Measurements from ENCODE around the gene CSF2. TPM values are rescaled to one million over a fixed set of nuclear protein-coding genes. Genes with fewer than 3 reads are reported as not detected.

Gene CSF2
- total and polyA plus RNA-seq, 2 donors (not counting 1 experiment from before 2014, with no cell fraction given) = not detected

DNA sequence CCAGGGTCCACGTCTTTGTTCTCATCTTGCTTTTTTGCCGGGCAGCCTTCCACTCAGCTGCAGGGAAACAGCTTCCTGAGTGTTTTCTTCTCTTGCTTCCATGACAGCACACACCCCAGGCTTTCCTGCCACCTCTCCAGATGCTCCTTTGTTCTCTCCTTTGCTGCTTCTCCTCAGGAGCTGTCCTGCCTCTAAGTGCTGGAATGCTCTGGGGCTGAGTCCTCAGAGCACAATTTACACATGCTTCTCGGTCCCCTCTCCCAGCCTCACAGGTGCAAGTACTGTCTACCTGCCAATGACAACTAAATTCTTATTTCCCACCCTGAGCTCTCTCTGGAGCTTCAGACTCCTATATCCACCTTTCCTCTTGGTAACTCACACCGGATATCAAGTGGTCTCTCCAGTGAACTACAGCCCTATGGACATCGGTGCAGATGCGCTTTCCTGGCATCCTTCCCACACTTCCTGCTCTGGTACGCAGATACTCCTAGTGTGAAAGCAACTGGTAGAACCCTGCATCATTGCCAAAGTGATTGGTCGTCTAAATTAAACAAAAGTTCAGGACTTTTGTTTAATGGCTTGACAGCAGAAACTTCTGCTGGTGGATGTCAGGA is 48.7 kb upstream of the CSF2 start:
- H3K9me3 Mint-ChIP-seq (ENCODE audit: insufficient read depth) = no peaks in the 10 kb centered on the region
- intact Hi-C loops (cut with micrococcal nuclease) = no loop called here
- Histone ChIP-seq H3K79me2 (ENCODE audit: control insufficient read depth, insufficient read depth, low read length) (no peaks in the 10 kb centered on the region), H3K36me3 (replicated peaks in 1 of 2; ENCODE audit: control extremely low read depth in 1 of 2, control insufficient read depth in 1 of 2, extremely low read depth in 1 of 2, insufficient read depth in 2 of 2, low read length in 1 of 2) (no peaks in the 10 kb centered on the region), H3K4me3 (ENCODE audit: control extremely low read depth in 1 of 5, extremely low read depth in 1 of 5, insufficient read depth in 1 of 5, low read depth in 2 of 5, low read length in 4 of 5) (no peak overlapping the region), H3K4me2 (replicated peaks; ENCODE audit: low read depth, low read length, poor library complexity, severe bottlenecking) (no peak overlapping the region), H3K9ac (ENCODE audit: low read length) (no peak overlapping the region), H4K20me1 (ENCODE audit: control insufficient read depth, insufficient read depth, low read length, poor library complexity, severe bottlenecking) (no peaks in the 10 kb centered on the region), H3K9me3 (ENCODE audit: control extremely low read depth in 1 of 3, control insufficient read depth in 2 of 3, insufficient read depth in 1 of 3, low read length in 2 of 3) (peaks cover 0 to 3% (median 0%) of the 10 kb centered on the region in 3 donors), H3K4me1 (ENCODE audit: control insufficient read depth in 2 of 2, insufficient read depth in 2 of 2, low read length in 2 of 2) (peaks cover 0 to 5% of the 10 kb centered on the region in 2 donors), H3K27me3 (replicated peaks in 1 of 4; ENCODE audit: control extremely low read depth in 1 of 4, control insufficient read depth in 3 of 4, insufficient read depth in 4 of 4, low read length in 3 of 4) (peaks cover 0 to 12% (median 5%) of the 10 kb centered on the region in 4 experiments), H3K27ac (ENCODE audit: low read length in 2 of 2) (no peak overlapping the region), H2AFZ (ENCODE audit: insufficient read depth, low read depth, low read length, poor library complexity, severe bottlenecking) (no peak overlapping the region)
- no peak for ATAC-seq (ENCODE audit: low read depth)
- peaks cover 21% of the 10 kb centered on the region for H3K27me3 Mint-ChIP-seq
- H3K4me1 Mint-ChIP-seq = peaks cover 10% of the 10 kb centered on the region
- no peak overlapping the region for H3K4me3 Mint-ChIP-seq
- WGBS (ENCODE audit: insufficient coverage) = 87% methylated on average over 8 of the region's 8 CpGs
- CTCF ChIA-PET = interaction anchor here (1.3 kb wide), 1 partner anchor 436 kb away, joined by 4 read pairs; no protein-coding TSS in a partner anchor
- POLR2A ChIA-PET = no interaction called here
- TF ChIP-seq, protein P1, sequence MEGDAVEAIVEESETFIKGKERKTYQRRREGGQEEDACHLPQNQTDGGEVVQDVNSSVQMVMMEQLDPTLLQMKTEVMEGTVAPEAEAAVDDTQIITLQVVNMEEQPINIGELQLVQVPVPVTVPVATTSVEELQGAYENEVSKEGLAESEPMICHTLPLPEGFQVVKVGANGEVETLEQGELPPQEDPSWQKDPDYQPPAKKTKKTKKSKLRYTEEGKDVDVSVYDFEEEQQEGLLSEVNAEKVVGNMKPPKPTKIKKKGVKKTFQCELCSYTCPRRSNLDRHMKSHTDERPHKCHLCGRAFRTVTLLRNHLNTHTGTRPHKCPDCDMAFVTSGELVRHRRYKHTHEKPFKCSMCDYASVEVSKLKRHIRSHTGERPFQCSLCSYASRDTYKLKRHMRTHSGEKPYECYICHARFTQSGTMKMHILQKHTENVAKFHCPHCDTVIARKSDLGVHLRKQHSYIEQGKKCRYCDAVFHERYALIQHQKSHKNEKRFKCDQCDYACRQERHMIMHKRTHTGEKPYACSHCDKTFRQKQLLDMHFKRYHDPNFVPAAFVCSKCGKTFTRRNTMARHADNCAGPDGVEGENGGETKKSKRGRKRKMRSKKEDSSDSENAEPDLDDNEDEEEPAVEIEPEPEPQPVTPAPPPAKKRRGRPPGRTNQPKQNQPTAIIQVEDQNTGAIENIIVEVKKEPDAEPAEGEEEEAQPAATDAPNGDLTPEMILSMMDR (IDR thresholded peaks at IDR 0.05) = no peak
- no peak for TF ChIP-seq EZH2 (IDR thresholded peaks at IDR 0.05; ENCODE audit: borderline replicate concordance, insufficient read depth, low read depth, low read length, poor library complexity, severe bottlenecking)
- no peak overlapping the region for H3K27ac Mint-ChIP-seq
- no peak for DNase-seq

DNA sequence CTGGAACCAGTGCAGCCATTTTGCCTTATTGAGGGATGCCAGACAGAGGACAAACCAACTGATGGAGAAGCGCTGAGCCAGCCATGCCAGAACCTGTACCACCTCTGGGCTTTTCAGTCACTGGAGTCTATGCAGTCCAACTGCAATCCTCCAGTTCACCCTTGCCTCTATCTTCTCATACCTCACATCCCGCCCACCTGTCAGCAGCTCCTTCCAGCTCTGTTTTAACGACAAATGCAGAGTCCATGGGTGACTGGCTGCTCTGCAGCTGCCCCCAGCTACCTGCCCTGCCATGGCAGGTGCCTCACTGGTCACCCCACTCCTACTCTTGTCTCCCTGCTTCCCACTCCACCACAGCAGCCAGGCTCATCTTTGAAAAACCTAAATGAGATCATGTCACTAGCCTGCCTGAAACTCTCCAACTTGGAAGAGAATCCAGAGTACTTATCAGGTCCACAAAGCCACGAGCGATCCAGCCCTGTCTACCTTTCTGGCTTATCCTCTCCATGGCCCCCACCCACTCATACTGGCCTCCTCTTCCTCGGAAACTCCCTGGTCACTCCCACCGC is 48.1 kb upstream of the CSF2 start:
- ATAC-seq (ENCODE audit: low read depth) = no peak
- Histone ChIP-seq H3K4me3 (ENCODE audit: control extremely low read depth in 1 of 5, extremely low read depth in 1 of 5, insufficient read depth in 1 of 5, low read depth in 2 of 5, low read length in 4 of 5) (no peak overlapping the region), H4K20me1 (ENCODE audit: control insufficient read depth, insufficient read depth, low read length, poor library complexity, severe bottlenecking) (no peaks in the 10 kb centered on the region), H3K79me2 (ENCODE audit: control insufficient read depth, insufficient read depth, low read length) (no peaks in the 10 kb centered on the region), H2AFZ (ENCODE audit: insufficient read depth, low read depth, low read length, poor library complexity, severe bottlenecking) (no peak overlapping the region), H3K9me3 (ENCODE audit: control extremely low read depth in 1 of 3, control insufficient read depth in 2 of 3, insufficient read depth in 1 of 3, low read length in 2 of 3) (peaks cover 0 to 3% (median 0%) of the 10 kb centered on the region in 3 donors), H3K27ac (ENCODE audit: low read length in 2 of 2) (no peak overlapping the region), H3K4me2 (replicated peaks; ENCODE audit: low read depth, low read length, poor library complexity, severe bottlenecking) (no peak overlapping the region), H3K4me1 (ENCODE audit: control insufficient read depth in 2 of 2, insufficient read depth in 2 of 2, low read length in 2 of 2) (no peaks in the 10 kb centered on the region), H3K9ac (ENCODE audit: low read length) (no peak overlapping the region), H3K27me3 (replicated peaks in 1 of 4; ENCODE audit: control extremely low read depth in 1 of 4, control insufficient read depth in 3 of 4, insufficient read depth in 4 of 4, low read length in 3 of 4) (peaks cover 0 to 11% (median 5%) of the 10 kb centered on the region in 4 experiments), H3K36me3 (replicated peaks in 1 of 2; ENCODE audit: control extremely low read depth in 1 of 2, control insufficient read depth in 1 of 2, extremely low read depth in 1 of 2, insufficient read depth in 2 of 2, low read length in 1 of 2) (no peaks in the 10 kb centered on the region)
- H3K4me3 Mint-ChIP-seq = no peak overlapping the region
- CTCF ChIA-PET = no interaction called here
- TF ChIP-seq, protein P1 (IDR thresholded peaks at IDR 0.05) = no peak
- TF ChIP-seq EZH2 (IDR thresholded peaks at IDR 0.05; ENCODE audit: borderline replicate concordance, insufficient read depth, low read depth, low read length, poor library complexity, severe bottlenecking) = no peak
- H3K27ac Mint-ChIP-seq = no peak overlapping the region
- intact Hi-C loops (cut with micrococcal nuclease) = no loop called here
- POLR2A ChIA-PET = no interaction called here
- peaks cover 4% of the 10 kb centered on the region for H3K4me1 Mint-ChIP-seq
- WGBS (ENCODE audit: insufficient coverage) = 91% methylated on average over 7 of the region's 7 CpGs
- H3K9me3 Mint-ChIP-seq (ENCODE audit: insufficient read depth) = no peaks in the 10 kb centered on the region
- no peak for DNase-seq
- H3K27me3 Mint-ChIP-seq = peaks cover 26% of the 10 kb centered on the region

All from B cell (primary cell).